GM20000 (cell line): ENCODE measurements around the gene MOB4.

Experiments
- DNase-seq: peaks from one replicate; pipeline ENCODE4 v3.0.0; 2012; ENCODE audit warnings: low spot score
- CTCF ChIP-seq: IDR thresholded peaks from 2 replicates; pipeline ENCODE4 v1.5.1; 2012; ENCODE audit warnings: mild to moderate bottlenecking, control low read depth; ENCODE audit errors: extremely low read depth, missing control alignments

MOB4 gene

DNA sequence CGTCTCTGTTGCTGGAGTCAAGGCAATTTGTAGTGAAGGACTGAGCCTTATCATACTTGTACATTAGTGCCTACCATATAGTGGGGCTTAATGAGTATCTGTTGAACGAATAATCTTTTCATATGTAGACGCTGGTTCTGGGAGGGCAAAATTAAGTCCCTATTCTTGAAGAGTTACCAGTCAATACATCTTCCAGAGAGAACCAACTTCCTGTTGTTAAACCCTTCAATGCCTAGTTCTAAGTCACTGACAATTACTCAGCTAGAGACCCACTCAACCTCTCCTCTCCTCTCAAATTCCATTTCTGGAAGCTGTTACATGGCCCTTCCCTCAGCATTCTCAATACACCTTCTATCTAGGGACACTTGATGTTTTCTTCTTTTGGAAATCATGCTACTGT is 1.1 kb upstream of the MOB4 start:
- no peak for DNase-seq
- TF ChIP-seq CTCF = no peak

DNA sequence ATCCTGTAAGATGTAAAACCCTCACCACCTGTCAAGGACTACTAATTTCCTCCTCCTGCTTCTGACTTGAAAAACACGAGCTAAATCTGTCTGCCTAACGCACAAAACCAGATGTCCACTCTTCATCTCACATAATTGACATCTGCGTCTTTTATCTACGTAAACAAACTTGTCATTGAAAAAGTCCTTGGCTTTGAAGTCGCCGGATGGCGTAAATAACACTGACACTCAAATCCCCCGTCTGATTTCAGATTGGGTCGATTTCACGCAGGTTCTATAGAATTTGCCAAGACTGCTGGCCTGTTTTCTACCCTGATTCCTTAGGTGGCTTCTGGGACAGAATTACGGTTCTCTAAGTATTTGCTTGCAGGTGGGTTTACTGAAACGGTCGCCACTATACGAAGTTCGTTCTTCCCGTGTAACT is 539 bp upstream of the MOB4 start:
- no peak for DNase-seq
- TF ChIP-seq CTCF = no peak

- no peak for DNase-seq
- no peak for TF ChIP-seq CTCF
These were observed 511 bp downstream of the MOB4 start for GRCh38 chr2:197516393-197516761.

GRCh38 chr2:197517150-197517549 is 1.3 kb downstream of the MOB4 start:
- no peak for DNase-seq
- TF ChIP-seq CTCF = no peak

GRCh38 chr2:197538412-197538811 is 22.5 kb downstream of the MOB4 start:
- DNase-seq = no peak
- no peak for TF ChIP-seq CTCF

DNA sequence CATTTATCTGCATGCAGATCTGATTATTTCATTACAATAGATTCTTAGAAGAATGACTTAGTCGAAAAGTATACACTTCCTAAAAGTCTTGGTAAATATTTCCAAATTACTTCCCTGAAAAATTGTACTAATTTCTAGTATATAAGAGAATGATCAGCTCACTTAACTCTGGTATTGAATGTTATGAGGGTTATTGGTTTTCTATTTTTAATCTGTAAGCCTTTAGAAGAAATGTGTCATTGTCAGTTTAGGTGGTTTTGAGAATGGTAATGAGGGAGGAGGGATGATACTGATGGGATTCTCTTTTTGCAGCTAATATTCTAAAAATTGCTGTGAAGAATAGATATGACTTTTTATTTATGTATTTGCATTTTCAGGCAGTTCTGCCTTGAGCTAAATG is 23.9 kb downstream of the MOB4 start:
- TF ChIP-seq CTCF = no peak

DNA sequence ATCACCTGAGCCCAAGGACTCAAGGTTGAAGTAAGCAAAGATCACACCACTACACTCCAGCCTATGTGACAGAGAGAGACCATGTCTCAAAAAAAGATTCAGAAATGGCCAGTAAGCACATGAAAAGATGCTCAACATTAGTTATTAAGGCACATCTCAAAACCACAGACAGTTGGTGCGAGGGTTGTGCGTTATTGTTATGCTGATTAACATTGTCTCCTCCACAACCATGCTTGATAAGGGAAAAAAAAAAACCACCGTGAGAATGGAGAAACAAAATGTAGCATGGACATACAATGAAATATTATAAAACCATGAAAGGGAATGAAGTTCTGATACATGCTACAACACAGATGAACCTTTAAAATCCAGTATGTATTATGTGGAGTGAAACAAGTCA is 27.3 kb downstream of the MOB4 start:
- no peak for TF ChIP-seq CTCF
- DNase-seq = no peak

More for the DNA sequence above, 23.9 kb downstream of the MOB4 start:
- DNase-seq = no peak
